H1 (cell line): ENCODE data around the gene C3orf20. TPM values are rescaled to one million over a fixed set of nuclear protein-coding genes. Genes with fewer than 3 reads are reported as not detected.

Source experiments
- BCL11A ChIP-seq, 2 experiments: IDR thresholded peaks; one replicate each; pipeline ENCODE4 v1.6.1; 2011; ENCODE audit warnings: low read depth in 2 of 2, low read length in 2 of 2, mild to moderate bottlenecking in 2 of 2
- EZH2 ChIP-seq: fragments of 200-600 bp; sonication (generic); IDR thresholded peaks from 2 replicates; pipeline ENCODE4 v1.7.1; 2012; ENCODE audit warnings: low read depth, mild to moderate bottlenecking, moderate library complexity, low read length, inconsistent platforms; ENCODE audit not compliant: severe bottlenecking
- TBP ChIP-seq: IDR thresholded peaks from 2 replicates; pipeline ENCODE4 v1.6.1; 2011; ENCODE audit warnings: low read depth, low read length, improper control_type of control experiment
- ZNF274 ChIP-seq: IDR thresholded peaks from 2 replicates; pipeline ENCODE4 v1.7.0; 2012; ENCODE audit warnings: low read length, borderline replicate concordance; ENCODE audit errors: extremely low read depth
- polyA plus RNA-seq, 7 experiments: library from polyadenylated mRNA; depleted of rRNA in 3 of 7; stranded (reverse) in 5 of 7; unstranded in 2 of 7; fragments of >200 nt in 5 of 7; fragments of 200-250 nt in 2 of 7; gene quantifications; 1 replicate in 5 of 7; 2 replicates in 1 of 7; 4 replicates in 1 of 7; pipeline versions ENCODE4 v1.2.1 to v1.2.3, GENCODE V29; 2011 to 2013; ENCODE audit warnings: missing spikeins in 2 of 7, mixed read lengths in 2 of 7
- total RNA-seq: library from RNA; stranded (reverse); fragmentation: NEBNext Ultra II Directional; extraction: Animal tissue kit (Norgen Biotek cat#: 25700); gene quantifications from 2 replicates; pipeline ENCODE4 v1.2.1, GENCODE V29; 2021

Gene C3orf20
- total and polyA plus RNA-seq, 2 of the 8 experiments (the other 6 are each of a cell fraction or from before 2014, with no cell fraction given) = not detected

DNA sequence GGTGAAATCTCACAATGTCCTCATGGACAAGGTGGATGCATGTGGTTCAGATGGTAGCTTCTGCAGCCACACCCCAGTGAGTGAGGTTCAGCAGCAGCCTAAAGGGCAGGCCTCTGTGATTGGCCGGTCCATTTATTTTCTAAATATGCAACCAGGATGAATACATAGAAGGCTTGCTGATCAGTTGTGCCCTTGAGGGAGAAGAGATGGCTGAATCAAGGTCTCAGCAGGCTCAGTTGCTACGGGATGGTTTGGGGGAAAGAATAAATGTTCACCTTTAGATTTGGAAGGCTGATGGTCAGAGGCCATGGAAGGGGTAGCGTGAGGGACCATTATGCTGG lies 90.1 kb downstream of the C3orf20 start (continued):
- TF ChIP-seq TBP (no peak), EZH2 (no peak), BCL11A (IDR thresholded peaks at IDR 0.05; ENCODE audit: low read depth in 2 of 2, low read length in 2 of 2) (no peak), ZNF274 (no peak)
